Measurements from ENCODE around the gene METTL3.

The METTL3 gene

GRCh38 chr14:21526672-21527317 is 15.7 kb upstream of the METTL3 start:
- DNase-seq (ENCODE audit: low spot score), result peak; percentile 10

GRCh38 chr14:21525962-21526671 is 15.0 kb upstream of the METTL3 start, which contains the start of gene SALL2:
SALL2 (minus strand) TSS chr14:21526346; CDS start chr14:21526127, 219 bp downstream.
- peak; percentile 17 for DNase-seq (ENCODE audit: low spot score)

GRCh38 chr14:21525571-21525961 is 14.4 kb upstream of the METTL3 start:
- DNase-seq (ENCODE audit: low spot score), result no peak

DNA sequence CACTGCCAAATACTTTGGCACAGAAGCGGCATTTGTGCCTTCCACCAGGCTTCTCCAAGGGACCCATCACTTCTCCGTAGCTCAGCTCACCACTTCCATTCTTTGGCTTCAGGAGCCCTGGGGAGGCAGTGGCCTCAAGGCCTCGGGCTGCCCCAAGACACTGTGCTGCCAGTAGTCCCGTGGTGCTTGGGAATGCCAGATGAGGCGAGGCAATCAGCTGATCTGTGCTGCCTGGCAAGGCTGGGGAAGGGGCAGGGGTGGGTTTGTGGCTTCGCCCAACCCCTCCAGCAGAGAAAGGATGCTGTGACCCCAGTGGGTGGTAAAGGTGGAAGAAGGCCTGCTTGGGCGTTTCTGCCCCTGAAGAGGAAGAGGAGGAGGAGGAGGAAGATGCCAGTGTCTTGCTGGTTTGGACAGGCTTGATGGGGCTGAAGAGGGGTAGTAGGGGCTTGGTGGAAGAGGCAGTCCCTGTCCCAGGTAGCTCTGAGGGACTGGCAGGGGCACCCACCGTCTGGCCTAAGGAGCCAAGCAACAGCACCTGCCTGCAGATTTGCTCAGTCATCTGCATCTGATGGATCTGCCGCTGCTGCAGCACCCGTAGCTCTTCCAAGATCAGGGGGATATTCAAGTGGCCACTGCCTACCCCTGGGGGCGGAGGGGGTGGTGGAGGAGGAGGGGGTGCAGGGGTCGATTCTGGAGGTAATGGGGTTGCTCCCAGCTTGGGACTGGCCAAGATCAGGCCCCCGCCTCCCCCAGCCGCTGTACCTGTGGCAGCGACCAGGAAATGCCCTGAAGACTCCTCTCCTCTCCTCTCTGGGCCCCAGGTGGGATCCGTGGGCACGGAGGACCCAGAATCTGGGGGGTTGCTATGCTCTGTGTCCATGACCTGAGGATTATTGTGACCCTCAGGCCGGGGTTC is 13.7 kb upstream of the METTL3 start:
- DNase-seq (ENCODE audit: low spot score), result no peak

GRCh38 chr14:21523203-21523602 is 12.1 kb upstream of the METTL3 start:
- no peak for DNase-seq (ENCODE audit: low spot score)

- no peak for DNase-seq (ENCODE audit: low spot score)
Measured at GRCh38 chr14:21521501-21521900, 10.4 kb upstream of the METTL3 start.

- no peak for DNase-seq (ENCODE audit: low spot score)
Measured at GRCh38 chr14:21520767-21521166, 9.6 kb upstream of the METTL3 start.

GRCh38 chr14:21518725-21519124 is 7.6 kb upstream of the METTL3 start:
- DNase-seq (ENCODE audit: low spot score), result no peak

DNA sequence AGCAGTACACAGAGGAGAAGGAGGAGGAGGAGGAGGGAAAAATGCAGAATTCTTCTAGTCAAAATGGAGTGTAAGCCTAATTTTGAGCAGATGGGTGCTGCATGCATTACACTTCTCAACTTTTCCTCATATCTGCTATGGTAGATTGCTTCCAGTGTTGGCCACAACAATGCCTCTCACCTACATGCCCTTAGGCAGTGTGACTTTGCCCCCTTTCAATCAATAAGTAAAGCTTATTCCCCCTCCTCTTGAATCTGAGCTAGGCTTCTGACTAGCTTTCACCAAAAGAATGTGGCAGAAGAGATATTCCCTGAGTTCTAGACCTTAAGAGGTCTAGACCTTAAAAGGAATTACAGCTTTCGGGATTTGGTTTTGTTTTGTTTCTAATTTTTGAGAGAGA is 3.2 kb upstream of the METTL3 start:
- DNase-seq (ENCODE audit: low spot score), result no peak

DNA sequence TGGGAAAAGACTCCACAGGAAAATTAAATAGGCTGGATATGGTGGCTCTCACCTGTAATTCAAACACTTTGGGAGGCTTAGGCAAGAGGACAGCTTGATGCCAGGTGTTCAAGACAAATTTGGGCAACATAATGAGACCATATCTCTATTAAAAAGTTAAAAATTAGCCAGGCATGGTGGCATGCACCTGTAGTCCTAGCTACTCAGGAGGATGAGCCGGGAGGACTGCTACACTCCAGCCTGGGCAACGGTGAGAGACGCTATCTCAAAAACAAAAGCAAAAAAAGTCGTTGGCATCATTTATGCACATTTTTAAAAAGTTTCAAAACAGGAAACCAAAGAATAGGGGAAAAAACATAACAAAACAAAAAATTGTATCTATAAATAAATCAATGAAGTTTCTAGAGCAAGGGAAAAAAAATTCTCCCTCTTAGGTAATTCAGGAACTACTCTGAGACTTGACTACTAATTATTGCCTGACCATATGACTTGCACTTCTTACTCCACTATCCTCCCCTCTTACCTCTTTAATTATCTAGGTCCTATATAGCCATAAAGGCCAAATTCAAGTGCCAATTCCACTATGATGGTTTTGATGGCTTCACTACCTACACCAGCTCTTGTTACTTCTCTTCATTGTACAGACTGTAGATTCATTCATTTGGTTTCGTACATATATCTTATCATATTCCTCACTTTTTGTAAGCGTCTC is 1.6 kb downstream of the METTL3 start:
- DNase-seq (ENCODE audit: low spot score), result no peak

DNA sequence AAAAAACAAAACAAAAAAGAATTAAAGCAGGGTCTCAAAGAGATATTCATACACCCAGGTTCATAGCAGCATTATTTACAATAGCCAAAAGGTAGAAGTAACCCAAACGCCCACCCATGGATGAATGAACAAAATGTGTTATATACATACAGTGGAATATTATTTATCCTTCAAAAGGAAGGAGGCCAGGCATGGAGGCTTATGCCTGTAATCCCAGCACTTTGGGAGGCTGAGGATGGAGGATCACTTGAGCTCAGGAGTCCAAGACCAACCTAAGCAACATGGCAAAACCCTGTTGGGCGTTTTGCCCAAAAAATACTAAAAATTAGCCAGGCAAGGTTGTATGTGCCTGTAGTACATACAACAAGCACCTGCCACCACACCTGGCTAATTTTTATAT is 4.6 kb downstream of the METTL3 start:
- DNase-seq (ENCODE audit: low spot score), result no peak

DNA sequence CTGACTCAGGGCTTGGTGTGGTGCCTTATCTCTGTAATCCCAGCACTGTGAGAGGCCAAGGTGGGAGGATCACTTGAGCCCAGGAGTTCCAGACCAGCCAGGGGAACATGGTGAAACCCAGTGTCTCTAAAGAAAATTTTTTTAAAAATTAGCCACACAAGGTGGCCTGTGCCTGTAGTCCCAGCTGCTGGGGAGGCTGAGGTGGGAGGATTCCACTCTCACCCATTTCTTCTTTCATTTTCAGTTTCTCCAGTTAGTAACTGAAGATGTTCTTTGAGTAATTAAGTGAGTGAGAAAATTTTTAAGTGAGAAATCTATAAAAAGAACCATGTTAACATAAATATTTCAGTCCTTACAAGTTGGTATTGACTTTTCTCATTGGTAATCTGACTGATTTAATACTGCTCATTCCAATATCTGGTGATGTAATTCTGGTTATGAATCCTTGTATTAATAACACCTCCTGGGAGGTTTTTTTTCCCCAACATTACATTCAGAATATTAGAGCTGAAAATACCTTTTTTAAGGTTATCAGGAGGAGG is 6.1 kb downstream of the METTL3 start:
- DNase-seq (ENCODE audit: low spot score), result no peak

- no peak for DNase-seq (ENCODE audit: low spot score)
Measured at GRCh38 chr14:21503376-21503775, 7.8 kb downstream of the METTL3 start.

DNA sequence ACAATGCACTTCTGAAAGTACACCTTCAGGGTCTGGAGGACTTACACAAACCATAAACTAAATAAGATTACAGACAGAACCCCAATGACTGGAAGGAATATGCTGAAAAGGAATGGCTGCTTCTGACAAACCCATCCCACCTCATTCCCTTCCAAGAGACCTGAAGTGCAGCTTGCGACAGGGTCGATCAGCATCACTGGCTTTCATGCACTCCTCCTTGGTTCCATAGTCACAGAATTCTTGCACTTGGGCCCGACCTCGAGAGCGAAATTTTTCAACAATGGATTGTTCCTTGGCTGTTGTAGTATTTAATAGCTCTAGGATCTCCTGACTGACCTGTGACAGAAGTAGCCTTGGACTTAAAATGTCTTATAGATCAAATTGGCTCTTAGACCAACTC is 9.6 kb downstream of the METTL3 start:
- DNase-seq (ENCODE audit: low spot score), result no peak

GRCh38 chr14:21498540-21499526 is 12.3 kb downstream of the METTL3 start:
- peak; percentile 44 for DNase-seq (ENCODE audit: low spot score)

DNA sequence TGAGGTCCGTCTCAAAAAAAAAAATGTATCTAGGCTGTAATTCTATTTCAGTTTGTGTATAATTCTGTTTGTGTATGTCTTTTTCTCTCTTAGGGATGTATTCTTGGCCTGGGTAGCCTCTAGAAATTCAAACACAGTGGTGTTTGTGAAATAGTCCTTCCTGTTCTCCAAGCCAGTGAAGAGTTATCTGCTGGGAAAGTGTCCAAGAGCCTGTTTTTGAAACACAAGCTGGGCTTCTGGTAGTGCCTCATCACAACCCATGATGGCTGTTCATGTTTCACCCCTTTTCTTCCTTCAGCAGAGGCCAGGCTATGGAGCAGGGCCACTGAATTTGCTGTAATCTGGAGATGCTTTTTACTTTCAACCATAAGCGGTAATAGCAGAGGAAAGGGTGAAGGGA is 14.7 kb downstream of the METTL3 start:
- no peak for DNase-seq (ENCODE audit: low spot score)

DNA sequence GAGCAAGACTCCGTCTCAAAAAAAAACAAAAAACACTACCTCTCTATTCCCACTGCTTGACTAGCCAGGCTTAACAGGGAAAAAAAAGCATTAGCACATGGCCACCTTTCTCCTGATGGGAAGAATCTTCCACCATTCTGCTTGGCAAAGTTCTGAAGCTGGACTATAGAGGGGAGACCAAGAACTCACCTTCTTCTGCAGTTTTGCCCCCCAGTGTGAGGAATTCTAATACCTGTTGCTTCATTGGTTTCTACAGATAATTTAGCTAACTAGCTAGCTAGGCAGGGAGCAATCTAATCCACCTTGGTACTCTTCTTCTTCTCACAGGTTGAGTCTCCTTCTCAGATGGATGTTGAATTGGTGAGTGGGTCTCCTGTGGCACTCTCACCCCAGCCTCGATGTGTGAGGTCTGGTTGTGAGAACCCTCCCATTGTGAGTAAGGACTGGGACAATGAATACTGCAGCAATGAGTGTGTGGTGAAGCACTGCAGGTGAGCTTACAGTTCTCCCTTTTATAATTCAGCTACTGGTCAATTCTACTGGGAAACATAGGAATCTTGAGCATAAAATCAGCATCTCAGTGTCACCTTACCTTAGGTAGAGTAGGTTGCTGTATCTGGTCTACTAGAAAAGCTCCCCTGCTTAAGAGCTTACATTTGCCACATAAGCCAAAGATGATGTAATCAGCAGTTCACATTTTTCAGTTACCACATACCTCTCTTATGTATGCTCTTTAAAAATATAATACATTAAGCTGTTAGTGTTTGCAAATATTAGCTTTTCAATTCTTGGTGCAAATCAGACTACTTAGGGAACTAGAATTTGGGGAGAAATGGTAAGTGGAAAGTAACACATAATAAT is 16.0 kb downstream of the METTL3 start:
- DNase-seq (ENCODE audit: low spot score), result no peak

- no peak for DNase-seq (ENCODE audit: low spot score)
Measured at GRCh38 chr14:21486640-21487087, 24.5 kb downstream of the METTL3 start.

- peak; percentile 94 for DNase-seq (ENCODE audit: low spot score)
Measured at GRCh38 chr14:21476925-21477681, 34.0 kb downstream of the METTL3 start, which contains the start of the genes RAB2B and TOX4. RAB2B (minus strand) TSS chr14:21476959; CDS start chr14:21476872, 87 bp downstream. TOX4 (plus strand) TSS chr14:21477195; CDS start chr14:21477279, 84 bp downstream.

Measured in germinal center (tissue), 1 donor.